ENCODE results near the gene MRPL52.
A peak's percentile ranks its signal among the peaks of the same experiment; 100 is the strongest.

Gene MRPL52

DNA sequence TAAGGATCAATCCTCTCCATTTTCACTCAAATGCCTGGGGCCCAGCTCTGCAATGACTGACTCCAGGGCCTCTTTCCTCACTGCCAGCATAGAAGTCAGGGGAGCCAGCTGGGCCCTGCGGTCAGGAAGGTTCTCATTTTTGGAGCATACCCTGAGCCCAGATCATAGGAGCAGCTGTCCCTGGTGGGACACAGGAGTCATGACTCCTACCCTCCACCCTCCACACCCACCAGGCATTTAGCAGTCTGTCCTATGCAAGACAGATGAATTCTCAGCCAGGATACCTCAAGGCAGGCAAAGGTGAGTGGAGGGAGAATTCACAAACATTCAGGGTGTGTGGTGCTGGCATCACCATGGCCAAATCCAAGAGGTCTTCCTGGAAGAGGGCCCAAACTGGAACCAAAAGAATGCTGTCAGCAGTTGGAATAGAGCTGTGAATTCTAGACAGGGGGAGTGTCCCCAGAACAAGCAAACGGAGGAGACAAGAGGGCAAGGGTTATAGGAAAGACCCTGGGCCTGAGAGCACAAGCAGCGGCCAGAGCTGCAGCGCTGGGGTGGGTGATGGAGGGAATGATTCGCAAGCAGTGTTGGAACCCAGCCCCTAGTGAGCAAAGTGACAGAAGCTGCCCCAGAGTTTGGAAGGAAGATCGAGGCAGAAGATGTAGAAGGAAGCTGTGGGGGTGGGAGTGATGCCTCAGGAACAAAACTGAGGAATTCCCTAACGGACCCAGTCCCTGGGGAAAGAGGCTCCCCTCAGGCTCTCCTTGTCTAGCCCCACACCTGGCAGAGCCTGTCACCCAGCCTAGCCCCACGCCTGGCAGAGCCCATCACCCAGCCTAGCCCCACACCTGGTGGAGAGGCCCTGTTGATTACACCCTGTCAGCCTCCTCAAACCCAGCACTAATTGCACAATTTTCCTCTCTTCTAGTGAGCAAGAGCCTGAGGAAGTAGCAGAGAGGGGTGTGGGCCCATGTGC lies 48.9 kb downstream of the MRPL52 start:
- ChIA-PET CTCF (interaction anchor here (0.9 to 12.3 kb wide), 7 partner anchors 5 to 308 kb away, joined by 3 to 196 read pairs (median 4); partner anchors contain the start of genes CDH24 and LRP10), POLR2A (no interaction called here)
- no peak for DNase-seq (ENCODE audit: extremely low spot score)
- TF ChIP-seq, protein P1, sequence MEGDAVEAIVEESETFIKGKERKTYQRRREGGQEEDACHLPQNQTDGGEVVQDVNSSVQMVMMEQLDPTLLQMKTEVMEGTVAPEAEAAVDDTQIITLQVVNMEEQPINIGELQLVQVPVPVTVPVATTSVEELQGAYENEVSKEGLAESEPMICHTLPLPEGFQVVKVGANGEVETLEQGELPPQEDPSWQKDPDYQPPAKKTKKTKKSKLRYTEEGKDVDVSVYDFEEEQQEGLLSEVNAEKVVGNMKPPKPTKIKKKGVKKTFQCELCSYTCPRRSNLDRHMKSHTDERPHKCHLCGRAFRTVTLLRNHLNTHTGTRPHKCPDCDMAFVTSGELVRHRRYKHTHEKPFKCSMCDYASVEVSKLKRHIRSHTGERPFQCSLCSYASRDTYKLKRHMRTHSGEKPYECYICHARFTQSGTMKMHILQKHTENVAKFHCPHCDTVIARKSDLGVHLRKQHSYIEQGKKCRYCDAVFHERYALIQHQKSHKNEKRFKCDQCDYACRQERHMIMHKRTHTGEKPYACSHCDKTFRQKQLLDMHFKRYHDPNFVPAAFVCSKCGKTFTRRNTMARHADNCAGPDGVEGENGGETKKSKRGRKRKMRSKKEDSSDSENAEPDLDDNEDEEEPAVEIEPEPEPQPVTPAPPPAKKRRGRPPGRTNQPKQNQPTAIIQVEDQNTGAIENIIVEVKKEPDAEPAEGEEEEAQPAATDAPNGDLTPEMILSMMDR (IDR thresholded peaks at IDR 0.05; ENCODE audit: control extremely low read depth, extremely low read depth, low read depth, missing control alignments), result no peak

DNA sequence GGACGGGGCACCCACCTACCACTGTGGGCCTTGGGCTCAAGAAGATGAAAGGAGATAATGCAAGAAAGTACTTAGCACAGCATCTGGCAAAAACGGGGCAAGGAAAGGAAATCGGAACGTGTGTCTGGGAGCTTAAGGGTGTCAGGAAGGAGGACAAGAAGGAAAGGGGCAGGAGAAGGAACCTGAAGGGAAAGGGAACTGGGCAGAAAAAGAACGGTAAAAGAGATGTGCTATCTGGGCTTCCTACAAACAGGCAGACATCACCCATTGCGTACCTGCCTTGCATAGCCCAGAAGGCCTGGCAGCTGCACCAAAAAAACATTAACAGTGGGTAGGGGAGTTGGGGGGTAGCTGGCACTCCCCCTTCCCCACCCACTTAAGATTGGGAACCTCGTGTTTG lies 52.4 kb downstream of the MRPL52 start:
- ChIA-PET POLR2A (no interaction called here), CTCF (interaction anchor here (0.8 to 12.3 kb wide), 8 partner anchors 9 to 309 kb away, joined by 3 to 196 read pairs (median 8); partner anchors contain the start of genes LRP10 and PRMT5)
- DNase-seq (ENCODE audit: extremely low spot score), result no peak
- TF ChIP-seq, protein P1 (IDR thresholded peaks at IDR 0.05; ENCODE audit: control extremely low read depth, extremely low read depth, low read depth, missing control alignments), result no peak

DNA sequence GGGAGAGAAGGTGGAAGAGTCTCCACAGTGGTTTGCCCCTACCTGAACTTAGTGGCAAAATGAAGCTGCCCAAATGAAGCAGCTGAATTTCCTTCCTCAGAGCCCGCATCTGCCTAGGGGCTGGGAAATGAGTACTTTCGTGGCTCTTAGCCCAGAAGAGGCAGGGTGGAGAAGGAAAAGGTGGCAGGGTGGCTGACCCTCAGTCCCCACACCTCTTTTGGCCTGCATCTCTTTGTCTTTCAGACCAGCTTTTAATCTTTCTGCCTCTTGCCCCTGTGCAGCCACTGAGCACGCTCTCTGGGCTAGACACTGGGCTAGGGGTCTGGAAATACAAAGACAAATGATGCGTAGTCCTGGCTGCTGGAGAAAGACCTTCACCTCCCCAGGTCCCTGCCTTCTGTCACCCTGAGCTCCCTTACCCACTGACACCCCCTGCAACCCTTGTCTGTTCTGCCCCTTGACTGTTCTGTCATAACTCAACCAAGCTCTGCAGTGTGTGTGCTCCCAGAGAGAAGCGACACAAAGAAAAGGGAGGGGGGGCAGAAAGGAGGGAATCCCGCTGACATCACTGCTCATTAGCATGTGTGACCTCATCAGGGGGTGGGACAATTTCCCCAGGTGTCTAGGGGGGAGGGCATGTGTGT lies 53.0 kb downstream of the MRPL52 start:
- peak; percentile 40 for DNase-seq (ENCODE audit: extremely low spot score)
- TF ChIP-seq, protein P1 (IDR thresholded peaks at IDR 0.05; ENCODE audit: control extremely low read depth, extremely low read depth, low read depth, missing control alignments), result no peak
- CTCF ChIA-PET, result interaction anchor here (0.8 to 12.3 kb wide), 8 partner anchors 9 to 52 kb away, joined by 3 to 196 read pairs (median 8); partner anchors contain the start of genes LRP10 and PRMT5
- POLR2A ChIA-PET, result interaction anchor here (0.6 to 1.6 kb wide), 3 partner anchors 13 to 435 kb away, joined by 3 to 5 read pairs (median 3); no protein-coding TSS in a partner anchor

DNA sequence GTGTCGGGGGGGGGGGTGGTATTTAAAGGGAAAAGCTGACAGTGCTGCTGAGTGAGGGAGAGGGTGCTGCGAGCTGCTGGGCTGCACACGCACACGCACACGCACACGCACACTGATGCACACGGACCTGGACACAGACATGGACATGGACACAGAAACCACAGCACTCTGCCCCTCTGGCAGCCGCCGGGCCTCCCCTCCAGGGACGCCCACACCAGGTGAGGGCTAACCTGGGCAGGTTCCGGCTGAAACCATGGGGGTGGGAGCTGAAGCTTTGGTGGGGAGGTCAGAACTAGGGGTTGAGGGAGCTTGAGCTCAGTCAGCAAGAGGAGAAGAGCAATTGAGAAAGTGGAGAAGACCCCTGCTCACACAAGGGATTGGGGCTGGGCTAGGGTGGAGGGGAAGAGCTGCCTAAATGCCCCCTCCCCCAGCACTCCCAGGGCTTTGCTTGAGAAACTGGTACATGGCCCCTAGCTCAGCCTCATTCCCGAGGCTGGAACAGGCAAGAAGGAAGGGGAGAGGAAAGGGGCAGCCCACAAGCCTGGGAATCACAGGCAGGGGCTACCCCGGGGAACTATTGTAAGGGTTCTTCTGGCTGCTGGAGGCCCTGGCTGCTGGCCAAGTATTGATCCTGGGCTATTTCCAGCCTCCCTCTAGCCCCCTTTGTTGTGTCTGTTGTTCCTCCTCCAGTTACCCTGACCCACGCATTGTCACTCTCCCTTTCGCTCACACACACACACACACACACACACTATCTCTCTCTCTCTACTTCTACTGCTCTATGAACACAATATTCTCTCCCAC lies 53.7 kb downstream of the MRPL52 start, which contains the start of gene REM2:
Gene REM2 (plus strand): TSS at position 50 of the 804 bp plus-strand sequence. CDS start 66 bp downstream, at position 116.
- no peak for DNase-seq (ENCODE audit: extremely low spot score)
- ChIA-PET POLR2A (interaction anchor here (0.6 to 1.6 kb wide), 4 partner anchors 13 to 436 kb away, joined by 3 to 5 read pairs (median 3); partner anchors contain the start of gene DAD1), CTCF (interaction anchor here (0.7 to 12.3 kb wide), 10 partner anchors 8 to 312 kb away, joined by 3 to 196 read pairs (median 10); partner anchors contain the start of genes LRP10 and PRMT5)
- TF ChIP-seq, protein P1 (IDR thresholded peaks at IDR 0.05; ENCODE audit: control extremely low read depth, extremely low read depth, low read depth, missing control alignments), result no peak

DNA sequence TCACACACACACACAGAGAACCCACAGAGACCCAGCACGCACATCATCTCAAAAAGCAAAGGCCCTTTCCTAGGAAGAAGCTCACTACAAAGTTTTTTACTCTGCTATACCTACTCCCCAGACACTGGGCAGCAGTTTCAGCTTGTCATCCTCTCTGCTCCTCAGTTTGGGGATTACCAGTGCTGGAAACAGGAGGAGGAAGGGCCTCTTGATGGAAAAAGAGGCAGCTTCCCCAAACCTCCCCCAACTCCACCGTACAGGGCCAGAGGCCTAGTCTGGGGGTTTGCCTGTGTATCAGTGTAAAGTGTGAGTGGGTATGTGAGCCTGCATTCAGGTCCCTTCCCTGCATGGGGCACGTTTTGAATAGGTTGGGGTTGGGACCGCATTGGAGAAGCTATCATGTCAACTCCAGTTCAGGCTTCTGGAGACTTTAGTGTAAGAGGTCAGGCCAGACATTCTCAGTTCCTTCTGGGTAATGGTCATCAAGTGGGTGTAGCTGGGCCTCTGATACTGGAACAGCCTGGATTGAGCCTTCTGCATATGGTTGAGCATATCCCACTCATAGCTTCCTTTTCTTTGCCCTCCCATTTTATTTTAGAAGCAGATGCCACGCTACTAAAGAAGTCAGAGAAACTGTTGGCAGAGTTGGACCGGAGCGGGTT lies 54.5 kb downstream of the MRPL52 start:
- TF ChIP-seq, protein P1 (IDR thresholded peaks at IDR 0.05; ENCODE audit: control extremely low read depth, extremely low read depth, low read depth, missing control alignments), result no peak
- ChIA-PET CTCF (interaction anchor here (0.7 to 12.3 kb wide), 8 partner anchors 11 to 313 kb away, joined by 3 to 196 read pairs (median 24); partner anchors contain the start of genes LRP10 and PRMT5), POLR2A (interaction anchor here (1.3 to 1.6 kb wide), 2 partner anchors 17 to 295 kb away, joined by 3 to 5 read pairs; partner anchors contain the start of gene DAD1)
- DNase-seq (ENCODE audit: extremely low spot score), result no peak
